ENCODE results near the gene ABCC6.

ABCC6 gene

DNA sequence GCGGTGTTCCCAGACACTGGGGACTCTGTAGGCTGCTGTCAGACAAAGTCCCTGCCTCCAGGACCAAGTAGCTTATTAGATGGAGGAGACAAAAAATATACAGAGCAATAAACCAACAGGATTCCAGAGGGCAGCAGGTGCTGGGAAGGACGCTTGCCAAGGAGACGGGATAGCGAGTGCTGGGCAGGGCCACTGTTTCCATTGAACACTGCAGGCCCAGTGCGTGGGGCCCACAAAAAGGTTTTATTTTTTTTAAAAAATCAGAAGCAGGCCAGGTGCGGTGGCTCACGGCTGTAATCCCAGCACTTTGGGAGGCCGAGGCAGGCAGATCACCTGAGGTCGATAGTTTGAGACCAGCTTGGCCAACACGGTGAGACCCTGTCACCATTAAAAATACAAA lies 84.2 kb downstream of the ABCC6 start:
- no peak for DNase-seq

DNA sequence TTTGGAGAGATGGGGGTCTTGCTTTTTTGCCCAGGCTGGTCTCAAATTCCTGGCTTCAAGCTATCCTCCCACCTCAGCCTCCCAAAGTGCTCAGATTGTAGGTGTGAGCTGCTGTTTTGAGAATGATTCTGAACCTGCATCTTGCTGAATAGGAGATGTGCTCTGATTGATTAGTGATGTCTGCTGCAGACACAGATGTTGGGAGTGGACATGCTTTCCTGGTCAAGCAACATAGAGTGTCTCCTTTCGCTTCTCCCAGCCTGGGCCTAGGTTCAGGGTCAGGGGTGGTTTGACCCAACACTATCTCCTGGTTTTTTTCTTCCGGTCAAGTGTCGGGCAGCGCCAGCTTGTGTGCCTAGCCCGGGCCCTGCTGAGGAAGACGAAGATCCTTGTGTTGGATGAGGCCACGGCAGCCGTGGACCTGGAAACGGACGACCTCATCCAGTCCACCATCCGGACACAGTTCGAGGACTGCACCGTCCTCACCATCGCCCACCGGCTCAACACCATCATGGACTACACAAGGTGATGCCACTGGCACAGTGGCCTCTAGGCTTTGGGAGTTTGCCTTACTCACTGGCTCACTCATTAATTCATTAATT lies 85.2 kb downstream of the ABCC6 start:
- DNase-seq, result no peak

DNA sequence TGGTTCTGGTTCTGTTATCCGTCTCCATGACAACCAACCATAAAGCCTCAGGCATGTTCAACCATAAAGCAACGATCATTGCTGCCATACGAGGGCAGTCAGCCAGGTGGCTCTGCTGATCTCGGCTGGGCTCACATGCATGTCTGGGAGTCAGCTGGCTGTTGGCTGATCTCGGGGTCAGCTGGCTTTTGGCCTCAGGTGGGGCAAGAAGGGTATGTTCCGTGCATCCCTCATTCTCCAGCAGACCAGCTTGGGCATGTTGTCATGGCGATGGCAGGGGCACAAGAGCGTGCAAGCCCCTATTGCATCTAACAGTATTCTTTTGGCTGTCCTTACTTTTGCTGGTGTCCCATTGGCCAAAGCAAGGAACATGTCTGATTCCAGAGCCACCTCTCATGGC lies 86.2 kb downstream of the ABCC6 start:
- no peak for DNase-seq

DNA sequence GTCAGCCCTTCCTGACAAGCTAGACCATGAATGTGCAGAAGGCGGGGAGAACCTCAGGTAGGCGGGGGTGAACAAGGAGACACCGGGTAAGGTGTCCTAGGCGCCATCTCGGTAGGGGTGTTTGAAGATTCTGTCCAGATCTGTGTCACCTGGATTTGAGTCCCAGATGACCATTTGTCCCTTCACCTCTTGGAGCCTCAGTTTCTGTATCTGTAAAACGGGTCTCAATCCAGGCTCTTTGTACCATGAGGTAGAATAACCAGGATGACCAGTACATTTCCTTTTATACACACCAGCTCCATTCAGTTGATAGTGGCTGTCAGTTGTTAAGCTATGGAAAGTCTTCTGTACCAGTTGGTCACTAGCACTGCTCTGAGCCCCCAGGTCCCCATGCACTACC lies 86.7 kb downstream of the ABCC6 start:
- no peak for DNase-seq

DNA sequence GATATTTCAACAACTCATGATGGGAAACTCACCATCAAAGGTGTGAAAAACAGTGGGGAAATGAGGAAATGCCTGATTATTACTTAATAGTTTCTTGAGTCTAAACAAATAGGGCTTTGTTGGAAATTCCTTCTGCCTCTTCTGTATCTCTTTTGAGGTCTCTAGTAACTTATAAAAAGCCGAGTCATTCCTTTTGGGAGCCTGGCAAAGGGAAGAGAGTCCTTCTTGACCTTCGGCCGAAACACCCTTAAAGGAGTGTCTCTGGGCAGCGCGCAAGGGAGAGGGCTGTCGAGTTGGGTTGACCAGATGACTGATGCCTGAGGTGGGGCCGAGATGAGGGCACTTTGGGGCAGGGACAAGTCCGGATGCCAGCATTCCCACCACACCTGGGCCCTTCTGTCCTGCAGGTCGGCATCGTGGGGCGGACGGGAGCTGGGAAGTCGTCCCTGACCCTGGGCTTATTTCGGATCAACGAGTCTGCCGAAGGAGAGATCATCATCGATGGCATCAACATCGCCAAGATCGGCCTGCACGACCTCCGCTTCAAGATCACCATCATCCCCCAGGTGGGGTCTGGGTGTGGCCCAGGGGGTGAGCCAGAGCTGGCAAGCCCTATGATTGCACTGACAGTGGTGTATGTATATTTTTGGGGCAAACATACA lies 89.2 kb downstream of the ABCC6 start:
- no peak for DNase-seq

DNA sequence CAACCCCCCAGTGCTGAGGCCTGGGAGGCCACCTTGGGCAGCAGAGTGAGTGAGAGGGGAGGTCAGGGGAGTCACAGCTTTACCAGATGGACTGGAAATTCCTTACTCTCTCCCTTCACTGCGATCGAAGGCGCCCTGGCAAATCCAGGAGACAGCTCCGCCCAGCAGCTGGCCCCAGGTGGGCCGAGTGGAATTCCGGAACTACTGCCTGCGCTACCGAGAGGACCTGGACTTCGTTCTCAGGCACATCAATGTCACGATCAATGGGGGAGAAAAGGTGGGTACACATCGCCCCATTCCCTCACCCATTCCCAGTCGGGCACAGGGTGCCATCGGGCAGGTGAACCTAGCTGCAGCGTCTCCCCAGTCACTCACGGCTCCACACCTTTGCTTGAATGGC lies 91.6 kb downstream of the ABCC6 start:
- no peak for DNase-seq

DNA sequence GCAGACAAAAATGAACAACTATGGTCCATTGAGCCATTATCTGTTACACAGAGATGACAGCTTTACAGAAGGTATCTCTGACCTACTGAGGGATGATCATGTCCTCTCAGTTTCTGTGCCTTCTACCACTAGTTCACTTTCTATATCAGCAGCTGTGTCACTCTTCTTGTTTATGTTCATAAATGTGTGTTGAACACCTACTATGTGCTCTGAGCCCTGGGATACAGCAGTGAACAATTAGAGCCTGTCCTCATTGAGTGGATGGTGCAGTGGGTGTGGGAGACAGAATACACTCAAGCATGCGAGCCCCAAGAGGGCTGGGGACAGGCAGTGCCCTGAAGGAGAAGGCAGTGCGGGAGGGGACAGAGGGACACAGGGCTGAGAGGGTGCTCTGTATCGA lies 92.1 kb downstream of the ABCC6 start:
- no peak for DNase-seq

DNA sequence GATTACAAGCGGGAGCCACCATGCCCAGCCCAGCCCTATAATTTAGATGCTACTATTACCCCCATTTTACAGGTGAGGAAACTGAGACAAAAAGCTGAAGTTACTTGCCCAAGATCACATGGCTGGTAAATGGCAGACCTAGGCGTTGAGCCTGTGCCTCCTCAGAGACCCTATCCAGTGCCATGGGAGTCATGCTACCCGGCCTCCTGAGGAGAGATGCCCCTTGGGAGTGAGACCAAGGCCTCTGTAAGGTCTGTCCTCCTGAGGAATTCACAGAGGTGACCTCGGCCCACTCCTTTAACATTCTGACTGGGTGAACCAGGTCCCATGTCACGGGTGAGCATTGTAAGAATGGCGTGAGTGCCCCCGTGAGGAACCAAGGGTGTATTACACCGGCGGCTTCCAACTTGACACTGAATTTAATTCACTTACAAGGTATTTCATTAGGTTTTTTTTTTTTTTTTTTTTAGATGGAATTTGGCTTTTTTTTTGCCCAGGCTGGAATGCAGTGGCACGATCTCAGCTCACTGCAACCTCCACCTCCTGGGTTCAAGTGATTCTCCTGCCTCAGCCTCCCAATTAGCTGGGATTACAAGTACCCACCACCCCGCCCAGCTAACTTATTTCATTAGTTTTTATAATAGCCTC lies 95.7 kb downstream of the ABCC6 start:
- DNase-seq, result peak; percentile 56 to 69

DNA sequence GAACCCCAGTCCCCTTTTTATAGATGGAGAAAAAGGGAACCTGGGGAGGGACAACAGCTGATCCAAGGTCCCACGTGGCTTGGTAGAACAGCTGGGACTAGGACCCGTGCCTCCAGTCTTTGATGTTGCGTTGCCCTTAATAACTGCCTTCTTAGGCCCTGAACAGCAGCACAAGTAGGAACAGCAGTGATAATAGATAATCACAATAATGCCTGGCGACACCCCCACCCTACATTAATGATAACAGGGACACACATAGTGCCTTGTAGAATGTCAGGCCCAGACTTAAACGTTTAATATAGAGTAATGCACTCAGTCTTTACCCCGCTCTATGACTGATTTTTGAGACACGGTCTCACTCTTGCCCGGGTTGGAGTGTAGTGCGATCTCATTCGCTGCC lies 96.4 kb downstream of the ABCC6 start:
- no peak for DNase-seq

DNA sequence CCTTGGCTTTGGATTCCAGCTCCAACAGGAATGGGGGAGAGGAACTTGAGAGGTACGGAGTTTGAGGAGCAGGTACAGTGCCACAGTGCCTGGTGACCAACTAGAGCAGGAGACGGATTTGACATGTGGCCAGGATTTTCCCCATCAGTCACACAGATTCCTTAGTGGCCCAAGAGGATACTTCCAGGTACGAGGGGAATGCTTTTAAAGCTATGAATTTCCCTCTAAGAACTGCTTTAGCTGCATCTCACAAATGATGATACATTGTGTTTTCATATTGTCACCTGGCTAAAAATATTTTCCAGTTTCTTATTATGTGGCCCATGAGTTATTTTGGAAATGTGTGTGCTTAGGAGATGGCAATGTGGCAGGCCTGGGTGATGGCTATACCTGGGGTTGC lies 98.3 kb downstream of the ABCC6 start:
- DNase-seq, result no peak

DNA sequence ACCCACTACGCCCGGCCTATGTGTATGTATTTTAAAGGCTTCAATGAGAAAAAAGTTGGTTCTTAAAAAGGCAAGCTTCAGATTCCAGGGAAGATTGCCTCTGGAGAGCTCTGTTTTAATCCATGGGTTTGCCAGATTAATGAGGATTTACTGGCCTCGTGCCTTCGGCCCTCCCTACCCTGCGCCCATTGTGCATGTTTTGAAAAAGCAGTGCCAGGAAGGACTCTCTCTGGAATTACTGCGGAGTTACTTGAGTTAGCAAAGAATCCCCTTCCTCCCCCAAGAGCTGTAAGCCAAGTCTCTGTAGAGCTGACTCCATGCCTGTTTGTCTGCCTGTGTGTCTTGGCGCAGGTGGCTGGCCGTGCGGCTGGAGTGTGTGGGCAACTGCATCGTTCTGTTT lies 98.9 kb downstream of the ABCC6 start:
- no peak for DNase-seq

DNA sequence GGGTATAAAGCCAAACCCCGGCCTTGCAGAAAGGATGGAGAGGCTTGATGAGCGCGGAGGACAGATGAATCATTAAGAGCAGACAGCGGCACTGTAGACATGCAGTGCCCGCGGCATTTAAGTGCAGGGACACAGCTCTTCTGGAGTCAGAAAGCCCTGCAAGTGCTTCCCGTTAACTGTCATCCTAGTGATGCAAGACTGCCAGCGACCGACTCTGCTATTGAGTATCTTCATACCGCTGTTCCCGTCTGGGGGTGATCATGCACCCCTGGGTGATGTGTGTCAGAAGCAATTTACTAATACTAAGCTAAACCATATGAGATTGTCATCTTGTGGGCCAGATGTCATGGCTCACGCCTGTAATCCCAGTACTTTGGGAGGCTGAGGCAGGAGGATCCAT lies 101.0 kb downstream of the ABCC6 start:
- DNase-seq, result no peak

DNA sequence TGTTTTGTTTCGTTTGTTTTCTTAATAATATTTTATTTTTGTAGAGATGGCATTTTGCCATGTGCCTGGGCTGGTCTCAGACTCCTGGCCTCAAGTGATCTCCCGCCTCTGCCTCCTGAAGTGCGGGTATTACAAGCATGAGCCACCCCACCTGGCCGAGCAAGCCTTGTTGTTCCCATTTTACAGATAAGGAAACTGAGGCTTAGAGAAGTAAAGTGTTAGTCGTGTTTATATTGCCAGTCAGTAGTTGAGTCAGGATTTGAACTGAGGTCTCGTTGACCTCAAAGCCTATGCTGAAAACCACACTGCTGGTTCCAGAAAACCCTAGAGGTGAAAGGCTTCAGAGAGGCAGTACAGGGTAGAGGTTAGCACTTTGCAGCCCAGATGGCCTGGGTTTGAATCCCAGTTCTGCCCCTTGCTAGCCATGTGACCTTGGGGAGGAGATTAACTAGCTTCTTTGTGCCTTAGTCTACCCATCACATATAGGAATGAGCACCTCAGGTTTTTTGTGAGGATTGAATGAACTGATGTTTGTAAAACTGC lies 102.0 kb downstream of the ABCC6 start:
- DNase-seq, result no peak

DNA sequence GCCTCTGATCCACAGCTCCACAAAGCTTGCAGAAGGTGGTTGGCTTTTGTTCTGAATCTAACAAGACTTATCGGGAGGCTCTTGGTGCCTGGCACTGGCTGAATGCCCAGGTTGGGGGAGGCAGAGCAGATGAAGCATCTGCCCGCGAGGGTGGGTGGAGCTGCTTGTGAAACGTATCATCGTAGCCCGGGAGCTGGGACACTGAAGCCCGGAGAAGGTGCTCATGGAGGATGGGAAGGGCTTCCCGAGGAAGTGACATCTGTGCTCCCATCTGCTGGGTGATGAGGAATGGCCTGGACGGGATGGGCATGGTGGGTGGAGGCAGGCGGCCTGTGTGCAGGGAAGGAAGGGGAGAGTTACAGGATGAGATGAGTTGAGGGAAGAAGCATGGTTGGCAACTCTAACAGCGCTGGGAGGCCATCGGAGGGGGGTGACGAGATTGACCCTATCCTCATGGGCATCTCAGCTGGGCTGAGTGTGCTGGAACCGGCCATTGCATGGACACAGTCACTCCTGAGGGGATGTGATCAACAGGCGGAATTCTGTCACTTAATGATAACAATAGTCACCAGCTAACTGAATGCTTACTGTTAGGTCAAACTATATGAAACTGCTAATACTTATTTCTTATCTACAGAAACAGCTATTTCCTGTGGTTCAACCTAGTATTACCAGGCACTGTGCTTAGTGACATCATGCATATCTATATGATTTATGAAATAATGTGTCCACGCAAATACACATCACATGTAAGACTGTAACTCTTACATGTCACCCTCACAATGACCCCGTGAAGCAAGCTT lies 102.7 kb downstream of the ABCC6 start:
- DNase-seq, result no peak

DNA sequence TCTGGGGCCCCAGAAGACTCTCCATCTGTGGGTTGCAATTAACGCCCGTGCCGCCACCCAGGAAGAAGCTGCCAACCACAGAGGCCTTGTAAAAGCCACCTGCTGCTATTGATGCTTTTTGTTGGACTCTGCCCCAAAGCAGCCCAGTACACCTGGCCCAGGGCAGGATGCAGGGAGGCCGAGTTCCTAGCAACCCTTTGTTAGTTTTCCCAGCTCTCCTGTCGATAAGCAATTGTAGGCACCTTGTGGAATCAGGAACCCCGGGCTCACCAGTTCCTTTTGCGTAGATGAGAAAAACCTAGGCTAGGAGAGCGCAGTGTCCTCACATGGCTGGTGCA lies 103.3 kb downstream of the ABCC6 start:
- no peak for DNase-seq

DNA sequence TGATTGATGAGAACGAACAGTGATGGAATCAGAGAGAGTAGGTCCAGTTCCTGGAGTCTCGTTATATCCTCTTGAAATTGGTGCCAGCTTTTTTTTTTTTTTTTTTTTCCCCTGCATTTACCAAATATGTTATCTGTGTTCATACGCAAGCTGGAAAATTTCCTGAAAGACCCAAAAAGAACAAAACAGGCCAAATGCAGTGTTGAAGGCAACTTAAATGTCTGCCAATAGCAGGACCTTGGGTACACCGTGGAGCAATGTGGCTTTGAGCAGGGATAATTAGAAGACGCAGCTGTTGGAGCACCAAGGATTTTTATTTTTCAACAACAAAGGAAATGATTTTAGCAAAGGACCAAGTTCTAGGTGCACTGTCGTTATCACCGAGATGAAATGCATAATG lies 105.0 kb downstream of the ABCC6 start:
- no peak for DNase-seq

DNA sequence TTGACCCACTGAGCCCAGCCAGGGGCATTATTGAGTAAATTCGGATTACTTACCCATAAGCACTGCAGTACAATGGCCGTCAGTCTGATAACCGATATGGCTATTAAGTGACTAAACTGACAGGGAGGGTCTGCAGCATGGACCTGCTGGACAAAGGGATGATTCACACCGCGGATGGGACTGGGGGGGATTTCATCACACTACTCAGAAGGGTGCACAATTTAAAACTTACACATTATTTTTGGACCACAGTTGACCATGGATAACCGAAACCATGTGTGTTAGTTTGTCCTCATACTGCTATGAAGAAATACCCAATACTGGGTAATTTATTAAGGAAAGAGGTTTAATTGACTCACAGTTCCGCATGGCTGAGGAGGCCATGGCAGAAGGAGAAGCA lies 106.5 kb downstream of the ABCC6 start:
- DNase-seq, result no peak

DNA sequence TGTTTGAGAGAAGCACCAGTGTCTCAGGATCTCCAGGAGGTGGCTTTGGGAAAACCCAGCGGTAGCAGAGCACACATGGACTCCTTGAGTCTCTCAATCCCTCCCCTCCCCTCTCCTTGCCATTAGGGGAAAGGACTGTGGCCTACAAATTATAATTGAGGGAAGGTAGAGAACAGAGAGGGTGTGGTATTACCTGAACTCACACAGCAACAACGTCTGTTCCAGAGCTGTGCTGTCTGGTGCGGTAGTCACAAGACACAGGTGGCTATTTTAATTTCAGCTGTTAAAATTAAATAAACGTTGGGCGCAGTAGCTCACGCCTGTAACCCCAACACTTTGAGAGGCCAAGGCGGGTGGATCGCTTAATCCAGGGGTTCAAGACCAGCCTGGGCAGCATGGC lies 110.2 kb downstream of the ABCC6 start:
- no peak for DNase-seq

DNA sequence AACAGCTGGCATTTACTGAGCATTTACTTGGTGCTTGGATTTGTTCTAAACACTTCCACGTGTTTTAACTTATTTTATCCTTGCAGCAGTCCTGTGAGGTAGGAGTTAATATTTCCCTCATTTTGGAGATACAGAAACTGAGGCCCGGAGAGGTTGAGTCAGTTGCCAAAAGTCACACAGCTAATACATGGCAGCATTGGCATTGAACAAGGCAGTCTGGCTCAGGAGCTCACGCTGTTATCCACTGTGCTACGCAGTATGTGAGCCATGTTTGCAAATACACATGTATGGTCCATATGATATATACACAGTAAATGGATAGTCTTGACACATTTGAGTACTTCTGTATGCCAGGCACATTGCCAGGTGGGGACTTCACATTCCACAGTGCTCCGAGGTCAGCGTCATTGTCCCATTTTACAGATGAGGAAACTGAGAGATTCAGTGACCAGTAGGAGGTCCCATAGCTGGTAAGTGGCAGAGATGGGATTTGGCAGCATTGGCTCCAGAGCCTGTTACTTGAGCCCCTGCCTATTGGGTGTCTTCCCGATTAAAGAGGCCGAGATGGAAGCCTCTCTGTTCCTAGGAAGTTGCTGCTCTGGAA lies 110.7 kb downstream of the ABCC6 start:
- no peak for DNase-seq

DNA sequence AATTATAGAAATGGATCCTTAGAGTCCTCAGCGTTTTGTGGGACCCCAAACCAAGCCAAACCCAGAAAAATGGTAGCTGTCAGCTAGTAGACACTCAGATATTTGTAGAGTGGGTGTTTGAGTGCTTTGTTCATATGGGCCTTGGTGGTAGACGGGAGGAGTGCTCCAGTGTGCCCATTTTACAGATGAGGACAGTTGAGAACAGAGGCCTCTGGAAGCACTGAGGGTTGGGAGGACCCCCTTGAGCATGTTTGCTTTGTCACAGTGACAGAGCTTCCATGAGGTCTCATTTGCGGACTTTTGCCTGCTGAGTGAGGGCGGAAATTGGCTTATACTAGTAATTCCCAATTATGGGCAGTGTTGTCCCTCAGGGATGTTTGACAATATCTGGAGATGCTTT lies 111.7 kb downstream of the ABCC6 start:
- no peak for DNase-seq

DNA sequence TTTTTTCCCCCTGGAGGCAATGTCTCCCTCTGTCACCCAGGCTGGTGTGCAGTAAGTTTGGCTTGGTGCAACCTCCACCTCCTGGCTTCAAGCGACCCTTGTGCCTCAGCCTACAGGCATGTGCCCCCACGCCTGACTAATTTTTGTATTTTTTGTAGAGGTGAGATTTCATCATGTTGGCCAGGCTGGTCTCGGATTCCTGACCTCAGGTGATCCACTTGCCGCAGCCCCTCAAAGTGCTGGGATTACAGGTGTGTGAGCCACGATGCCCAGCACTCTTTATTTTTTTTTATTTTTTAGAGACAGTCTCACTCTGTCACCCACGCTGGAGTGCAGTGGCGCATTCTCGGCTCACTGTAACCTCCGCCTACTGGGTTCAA lies 113.2 kb downstream of the ABCC6 start:
- DNase-seq, result no peak

DNA sequence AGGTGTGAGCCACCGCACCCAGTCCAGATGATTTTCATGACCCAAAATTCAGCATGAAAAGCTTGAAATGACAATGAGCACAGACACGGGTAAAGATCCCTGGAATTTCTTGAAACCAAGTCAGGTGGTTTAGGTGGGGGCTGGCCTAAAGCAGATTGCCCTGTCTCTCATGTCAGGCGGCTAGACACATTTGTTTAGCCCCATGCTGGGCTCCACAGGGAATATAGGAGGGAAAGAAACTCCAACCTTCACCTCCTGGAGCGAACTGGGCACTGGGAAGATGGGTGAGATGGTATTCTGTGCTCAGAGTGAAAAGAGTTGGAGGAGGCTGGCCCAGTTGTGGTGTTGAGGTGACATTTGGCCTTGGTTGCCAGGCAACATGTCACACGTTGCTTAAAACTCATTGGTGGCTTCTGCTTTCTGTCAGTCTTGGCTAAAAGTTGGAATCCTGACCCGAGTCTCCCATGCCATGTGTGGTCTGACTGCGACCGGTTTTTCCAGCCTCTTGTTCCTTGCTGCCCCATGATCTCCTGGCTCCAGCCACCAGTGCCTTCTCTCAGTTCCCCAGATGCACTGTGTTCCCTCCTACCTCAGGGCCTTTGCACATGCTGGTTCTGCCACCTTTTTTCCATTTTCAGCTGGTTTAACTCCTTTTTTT lies 113.7 kb downstream of the ABCC6 start:
- no peak for DNase-seq

DNA sequence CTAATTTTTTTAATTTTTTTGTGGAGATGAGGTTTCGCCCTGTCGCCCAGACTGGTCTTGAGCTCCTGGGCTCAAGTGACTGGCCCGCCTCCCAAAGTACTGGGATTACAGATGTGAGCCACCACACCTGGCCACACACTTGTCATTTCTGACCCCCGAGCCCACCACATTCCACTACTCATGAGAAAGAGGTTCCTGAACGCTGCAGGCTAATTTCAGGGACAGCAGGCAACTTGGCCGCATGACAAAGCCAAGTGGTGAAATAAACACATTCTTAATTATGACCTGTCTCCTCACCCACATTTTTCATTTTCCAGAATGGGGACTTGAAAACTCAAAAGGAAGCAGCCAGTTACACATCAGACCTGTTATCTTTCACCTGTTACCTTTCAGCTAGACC lies 114.5 kb downstream of the ABCC6 start:
- DNase-seq, result no peak

All from activated CD4-positive, alpha-beta T cell treated with anti-CD3 and anti-CD28 coated beads for 4 hours (primary cell).